GM23248 (cell line): ENCODE results near the gene VSTM2A.

ENCODE experiments used
- EZH2 ChIP-seq: fragments of 200-600 bp; sonication (generic); IDR thresholded peaks from 2 replicates; pipeline ENCODE4 v1.6.1; 2018; ENCODE audit warnings: antibody characterized with exemption, mild to moderate bottlenecking; ENCODE audit not compliant: insufficient read depth, poor library complexity, severe bottlenecking
- EZH2phosphoT487 ChIP-seq: fragments of 200-600 bp; sonication (generic); IDR thresholded peaks from 2 replicates; pipeline ENCODE4 v1.6.1; 2018; ENCODE audit warnings: antibody characterized with exemption, moderate library complexity, mild to moderate bottlenecking, low read depth; ENCODE audit not compliant: insufficient read depth

- TF ChIP-seq EZH2phosphoT487: no peak
- no peak for TF ChIP-seq EZH2
Observed at GRCh38 chr7:54538122-54538521, 4.1 kb upstream of the VSTM2A start.
